ENCODE results near the gene SUPT3H. TPM values are rescaled to one million over a fixed set of nuclear protein-coding genes. Genes with fewer than 3 reads are reported as not detected.
A peak's percentile ranks its signal among the peaks of the same experiment; 100 is the strongest.

Gene SUPT3H
- total RNA-seq, 1 donor from 2014 or later: 4.9 TPM

- intact Hi-C loops (cut with DNase I): no loop called here
- Histone ChIP-seq H3K4me1 (no peaks in the 10 kb centered on the region), H3K27ac (no peak overlapping the region), H3K27me3 (no peaks in the 10 kb centered on the region), H3K9me3 (no peaks in the 10 kb centered on the region), H3K36me3 (no peaks in the 10 kb centered on the region), H3K4me3 (no peak overlapping the region)
- peak; percentile 52 for ATAC-seq
- DNase-seq: no peak
- TF ChIP-seq, protein P1, sequence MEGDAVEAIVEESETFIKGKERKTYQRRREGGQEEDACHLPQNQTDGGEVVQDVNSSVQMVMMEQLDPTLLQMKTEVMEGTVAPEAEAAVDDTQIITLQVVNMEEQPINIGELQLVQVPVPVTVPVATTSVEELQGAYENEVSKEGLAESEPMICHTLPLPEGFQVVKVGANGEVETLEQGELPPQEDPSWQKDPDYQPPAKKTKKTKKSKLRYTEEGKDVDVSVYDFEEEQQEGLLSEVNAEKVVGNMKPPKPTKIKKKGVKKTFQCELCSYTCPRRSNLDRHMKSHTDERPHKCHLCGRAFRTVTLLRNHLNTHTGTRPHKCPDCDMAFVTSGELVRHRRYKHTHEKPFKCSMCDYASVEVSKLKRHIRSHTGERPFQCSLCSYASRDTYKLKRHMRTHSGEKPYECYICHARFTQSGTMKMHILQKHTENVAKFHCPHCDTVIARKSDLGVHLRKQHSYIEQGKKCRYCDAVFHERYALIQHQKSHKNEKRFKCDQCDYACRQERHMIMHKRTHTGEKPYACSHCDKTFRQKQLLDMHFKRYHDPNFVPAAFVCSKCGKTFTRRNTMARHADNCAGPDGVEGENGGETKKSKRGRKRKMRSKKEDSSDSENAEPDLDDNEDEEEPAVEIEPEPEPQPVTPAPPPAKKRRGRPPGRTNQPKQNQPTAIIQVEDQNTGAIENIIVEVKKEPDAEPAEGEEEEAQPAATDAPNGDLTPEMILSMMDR (IDR thresholded peaks at IDR 0.05): no peak
Measured at GRCh38 chr6:45036103-45036502, 341.6 kb downstream of the SUPT3H start.

- intact Hi-C loops (cut with DNase I): no loop called here
- Histone ChIP-seq H3K27ac (no peak overlapping the region), H3K9me3 (no peaks in the 10 kb centered on the region), H3K27me3 (no peaks in the 10 kb centered on the region), H3K36me3 (no peaks in the 10 kb centered on the region), H3K4me1 (no peaks in the 10 kb centered on the region), H3K4me3 (no peak overlapping the region)
- TF ChIP-seq, protein P1 (IDR thresholded peaks at IDR 0.05): no peak
- DNase-seq (no peak), ATAC-seq (no peak)
Measured at GRCh38 chr6:45032426-45032825, 345.3 kb downstream of the SUPT3H start.

GRCh38 chr6:45031601-45032000 is 346.1 kb downstream of the SUPT3H start:
- H3K27me3 ChIP-seq: no peaks in the 10 kb centered on the region
- peak; percentile 76 for ATAC-seq
- H3K9me3 ChIP-seq: no peaks in the 10 kb centered on the region
- H3K36me3 ChIP-seq: no peaks in the 10 kb centered on the region
- H3K27ac ChIP-seq: no peak overlapping the region
- no peak for DNase-seq
- TF ChIP-seq, protein P1 (IDR thresholded peaks at IDR 0.05): no peak
- intact Hi-C loops (cut with DNase I): no loop called here
- H3K4me3 ChIP-seq: no peak overlapping the region
- no peaks in the 10 kb centered on the region for H3K4me1 ChIP-seq

DNA sequence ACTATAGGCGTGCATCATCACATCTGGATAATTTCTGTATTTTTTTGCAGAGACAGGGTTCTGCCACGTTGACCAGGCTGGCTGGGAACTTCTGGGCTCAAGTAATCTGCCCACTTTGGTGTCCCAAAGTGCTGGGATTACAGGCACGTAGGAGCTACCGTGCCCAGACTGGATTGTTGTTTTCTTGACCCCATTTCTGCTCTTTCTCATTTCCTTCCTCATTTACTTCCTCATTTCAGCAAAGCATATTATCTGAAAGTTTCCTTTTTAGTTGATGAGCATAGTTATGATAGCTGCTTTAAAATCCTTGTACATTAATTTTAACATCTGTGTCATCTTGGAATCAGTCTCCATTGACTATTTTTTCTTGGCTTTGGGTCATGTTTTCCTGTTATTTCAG is 350.6 kb downstream of the SUPT3H start:
- H3K27me3 ChIP-seq: no peaks in the 10 kb centered on the region
- no peak overlapping the region for H3K4me3 ChIP-seq
- no peak overlapping the region for H3K27ac ChIP-seq
- TF ChIP-seq, protein P1 (IDR thresholded peaks at IDR 0.05): no peak
- ATAC-seq: no peak
- no peaks in the 10 kb centered on the region for H3K36me3 ChIP-seq
- H3K4me1 ChIP-seq: no peaks in the 10 kb centered on the region
- no peak for DNase-seq
- no peaks in the 10 kb centered on the region for H3K9me3 ChIP-seq
- intact Hi-C loops (cut with DNase I): no loop called here

GRCh38 chr6:45026003-45026516 is 351.7 kb downstream of the SUPT3H start:
- ATAC-seq: no peak
- Histone ChIP-seq H3K9me3 (no peaks in the 10 kb centered on the region), H3K27ac (no peak overlapping the region), H3K27me3 (no peaks in the 10 kb centered on the region), H3K4me3 (no peak overlapping the region), H3K4me1 (no peaks in the 10 kb centered on the region), H3K36me3 (no peaks in the 10 kb centered on the region)
- TF ChIP-seq, protein P1 (IDR thresholded peaks at IDR 0.05): no peak
- no peak for DNase-seq
- intact Hi-C loops (cut with DNase I): no loop called here

DNA sequence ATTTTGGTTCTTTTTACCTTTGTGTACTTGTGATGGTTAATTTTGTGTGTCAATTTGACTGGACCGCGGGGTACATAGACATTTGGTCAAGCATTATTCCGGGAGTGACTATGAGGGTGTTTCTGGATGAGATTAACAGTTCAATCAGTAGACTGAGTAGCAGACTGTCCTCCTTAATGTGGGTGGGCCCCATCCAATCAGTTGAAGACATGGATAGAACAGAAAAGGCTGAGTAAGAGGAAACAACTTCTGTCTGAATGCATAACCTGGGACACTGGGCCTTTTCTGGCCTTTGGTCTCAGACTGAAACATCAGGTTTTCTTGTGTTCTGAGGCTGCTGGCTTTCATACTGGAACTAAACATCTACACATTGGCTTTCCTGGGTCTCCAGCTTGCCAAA is 353.1 kb downstream of the SUPT3H start:
- intact Hi-C loops (cut with DNase I): no loop called here
- no peak overlapping the region for H3K4me3 ChIP-seq
- H3K9me3 ChIP-seq: no peaks in the 10 kb centered on the region
- no peaks in the 10 kb centered on the region for H3K4me1 ChIP-seq
- H3K36me3 ChIP-seq: no peaks in the 10 kb centered on the region
- DNase-seq: no peak
- no peak for ATAC-seq
- TF ChIP-seq, protein P1 (IDR thresholded peaks at IDR 0.05): no peak
- no peak overlapping the region for H3K27ac ChIP-seq
- no peaks in the 10 kb centered on the region for H3K27me3 ChIP-seq
